Measurements from ENCODE around the gene PEAK1. TPM values are rescaled to one million over a fixed set of nuclear protein-coding genes. Genes with fewer than 3 reads are reported as not detected.

Gene PEAK1
- total RNA-seq, 2 experiments from 2014 or later, result 29.1 to 33.0 TPM

GRCh38 chr15:77326366-77326765 lies 93.5 kb downstream of the PEAK1 start:
- H3K36me3 Mint-ChIP-seq, result peaks cover 2% of the 10 kb centered on the region
- no peak overlapping the region for H3K27ac Mint-ChIP-seq
- no peaks in the 10 kb centered on the region for H3K4me1 Mint-ChIP-seq
- H3K27me3 Mint-ChIP-seq, result no peaks in the 10 kb centered on the region
- ATAC-seq (no peak), DNase-seq (no peak)
- CTCF ChIA-PET, result no interaction called here
- H3K9me3 Mint-ChIP-seq (ENCODE audit: low read depth), result no peaks in the 10 kb centered on the region
- no peak overlapping the region for H3K4me3 Mint-ChIP-seq

GRCh38 chr15:77312523-77312922 lies 107.4 kb downstream of the PEAK1 start:
- ATAC-seq, result no peak
- CTCF ChIA-PET, result no interaction called here
- Mint-ChIP-seq H3K4me1 (peaks cover 5% of the 10 kb centered on the region), H3K36me3 (no peaks in the 10 kb centered on the region), H3K27me3 (no peaks in the 10 kb centered on the region), H3K27ac (no peak overlapping the region), H3K9me3 (ENCODE audit: low read depth) (no peaks in the 10 kb centered on the region), H3K4me3 (no peak overlapping the region)
- DNase-seq, result no peak

DNA sequence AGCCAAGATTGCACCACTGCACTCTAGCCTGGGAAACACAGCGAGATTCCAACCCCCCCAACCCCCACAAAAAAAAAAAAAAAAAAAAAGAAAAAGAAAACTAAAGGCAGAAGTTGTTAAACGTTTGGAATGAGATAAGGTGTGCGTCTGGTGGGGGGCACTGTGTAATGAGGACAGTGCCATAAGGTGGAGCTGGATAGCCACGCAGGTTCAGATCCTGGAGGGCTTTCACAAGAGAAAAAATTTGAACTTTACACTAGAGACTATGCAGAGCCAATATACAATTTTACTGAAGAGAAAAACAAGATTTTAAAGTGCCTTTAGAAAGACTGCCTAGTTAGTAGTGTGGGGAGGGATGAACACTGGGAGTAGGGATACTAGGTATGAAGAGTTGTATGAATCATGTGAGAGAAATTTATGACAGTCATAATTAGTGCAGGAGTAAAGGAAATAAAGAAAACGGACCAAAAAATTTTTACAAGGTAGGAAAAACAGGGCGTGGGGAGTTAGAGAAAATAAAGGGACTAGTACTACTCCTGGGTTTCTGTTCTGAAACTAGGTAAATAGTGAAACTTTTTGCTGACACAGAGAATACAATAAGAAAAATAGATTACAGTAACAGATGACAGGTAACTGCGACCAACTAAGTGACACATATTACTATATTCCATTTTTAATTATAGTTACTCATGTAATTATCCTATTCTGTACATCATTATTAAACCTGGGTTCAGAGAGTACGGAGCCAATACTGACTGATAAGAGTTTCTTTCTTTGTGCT lies 108.1 kb downstream of the PEAK1 start:
- H3K27me3 Mint-ChIP-seq, result no peaks in the 10 kb centered on the region
- H3K4me1 Mint-ChIP-seq, result peaks cover 5% of the 10 kb centered on the region
- CTCF ChIA-PET, result interaction anchor here (0.7 kb wide), 3 partner anchors 68 to 185 kb away, joined by 3 read pairs; no protein-coding TSS in a partner anchor
- no peak overlapping the region for H3K4me3 Mint-ChIP-seq
- no peaks in the 10 kb centered on the region for H3K9me3 Mint-ChIP-seq (ENCODE audit: low read depth)
- DNase-seq, result no peak
- ATAC-seq, result no peak
- H3K36me3 Mint-ChIP-seq, result no peaks in the 10 kb centered on the region
- no peak overlapping the region for H3K27ac Mint-ChIP-seq

- DNase-seq (no peak), ATAC-seq (no peak)
- CTCF ChIA-PET, result interaction anchor here (0.7 kb wide), 2 partner anchors 67 to 122 kb away, joined by 3 read pairs; no protein-coding TSS in a partner anchor
- no peaks in the 10 kb centered on the region for H3K9me3 Mint-ChIP-seq (ENCODE audit: low read depth)
- peaks cover 5% of the 10 kb centered on the region for H3K4me1 Mint-ChIP-seq
- no peak overlapping the region for H3K27ac Mint-ChIP-seq
- H3K27me3 Mint-ChIP-seq, result no peaks in the 10 kb centered on the region
- H3K36me3 Mint-ChIP-seq, result no peaks in the 10 kb centered on the region
- no peak overlapping the region for H3K4me3 Mint-ChIP-seq
These were observed 108.9 kb downstream of the PEAK1 start for GRCh38 chr15:77311020-77311419.

DNA sequence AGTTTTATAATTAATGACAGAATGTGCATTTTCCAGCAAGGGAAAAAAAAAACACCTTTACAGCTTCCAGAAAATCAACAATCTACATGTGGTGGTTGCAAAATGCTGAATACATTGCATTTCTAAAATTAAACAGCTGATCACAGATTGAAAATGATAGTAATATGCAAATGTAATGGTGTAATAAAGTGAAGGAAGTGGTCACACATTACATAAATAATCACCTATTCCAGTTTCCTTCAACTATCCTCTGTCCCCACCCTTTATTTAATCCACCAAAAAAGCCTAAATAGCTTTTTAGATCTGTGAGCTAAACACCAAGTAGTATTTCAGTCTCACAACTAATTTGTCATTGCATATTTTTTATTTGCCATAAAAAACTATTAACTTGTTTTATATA lies 110.5 kb downstream of the PEAK1 start:
- Mint-ChIP-seq H3K9me3 (ENCODE audit: low read depth) (no peaks in the 10 kb centered on the region), H3K4me3 (no peak overlapping the region), H3K4me1 (peaks cover 5% of the 10 kb centered on the region), H3K27ac (no peak overlapping the region), H3K27me3 (no peaks in the 10 kb centered on the region), H3K36me3 (no peaks in the 10 kb centered on the region)
- CTCF ChIA-PET, result no interaction called here
- ATAC-seq (no peak), DNase-seq (no peak)

DNA sequence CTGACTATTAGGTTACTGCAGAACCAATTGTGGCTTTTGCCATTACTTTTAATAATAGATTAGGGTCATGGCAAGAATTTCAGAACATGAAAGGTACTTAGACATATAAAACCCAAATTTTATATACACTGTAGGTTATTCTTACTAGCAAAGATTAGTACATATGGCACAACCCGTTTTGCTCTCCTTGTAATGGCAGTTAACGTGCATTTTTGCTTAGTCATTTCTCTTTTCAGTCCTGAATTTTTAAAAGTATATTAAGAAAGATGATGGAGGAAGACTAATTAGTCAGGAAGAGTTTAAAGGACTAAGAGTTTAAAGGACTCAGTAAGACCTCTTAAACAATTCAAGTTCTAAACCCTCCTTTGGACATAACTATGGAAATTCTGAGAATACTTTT lies 114.0 kb downstream of the PEAK1 start:
- no peak overlapping the region for H3K4me3 Mint-ChIP-seq
- no peak overlapping the region for H3K27ac Mint-ChIP-seq
- H3K36me3 Mint-ChIP-seq, result peaks cover 4% of the 10 kb centered on the region
- peaks cover 5% of the 10 kb centered on the region for H3K4me1 Mint-ChIP-seq
- DNase-seq (no peak), ATAC-seq (no peak)
- H3K27me3 Mint-ChIP-seq, result no peaks in the 10 kb centered on the region
- CTCF ChIA-PET, result interaction anchor here (1.1 kb wide), 1 partner anchor 237 kb away, joined by 5 read pairs; no protein-coding TSS in a partner anchor
- no peaks in the 10 kb centered on the region for H3K9me3 Mint-ChIP-seq (ENCODE audit: low read depth)

- Mint-ChIP-seq H3K4me3 (no peak overlapping the region), H3K27me3 (no peaks in the 10 kb centered on the region), H3K9me3 (ENCODE audit: low read depth) (no peaks in the 10 kb centered on the region), H3K4me1 (no peaks in the 10 kb centered on the region), H3K27ac (no peak overlapping the region), H3K36me3 (no peaks in the 10 kb centered on the region)
- ATAC-seq (no peak), DNase-seq (no peak)
- CTCF ChIA-PET, result no interaction called here
These were observed 123.0 kb downstream of the PEAK1 start for GRCh38 chr15:77296773-77297337.

GRCh38 chr15:77295446-77295845 lies 124.5 kb downstream of the PEAK1 start:
- Mint-ChIP-seq H3K27ac (no peak overlapping the region), H3K9me3 (ENCODE audit: low read depth) (no peaks in the 10 kb centered on the region), H3K36me3 (no peaks in the 10 kb centered on the region), H3K4me3 (no peak overlapping the region), H3K4me1 (no peaks in the 10 kb centered on the region), H3K27me3 (no peaks in the 10 kb centered on the region)
- ATAC-seq, result no peak
- DNase-seq, result no peak
- CTCF ChIA-PET, result no interaction called here

DNA sequence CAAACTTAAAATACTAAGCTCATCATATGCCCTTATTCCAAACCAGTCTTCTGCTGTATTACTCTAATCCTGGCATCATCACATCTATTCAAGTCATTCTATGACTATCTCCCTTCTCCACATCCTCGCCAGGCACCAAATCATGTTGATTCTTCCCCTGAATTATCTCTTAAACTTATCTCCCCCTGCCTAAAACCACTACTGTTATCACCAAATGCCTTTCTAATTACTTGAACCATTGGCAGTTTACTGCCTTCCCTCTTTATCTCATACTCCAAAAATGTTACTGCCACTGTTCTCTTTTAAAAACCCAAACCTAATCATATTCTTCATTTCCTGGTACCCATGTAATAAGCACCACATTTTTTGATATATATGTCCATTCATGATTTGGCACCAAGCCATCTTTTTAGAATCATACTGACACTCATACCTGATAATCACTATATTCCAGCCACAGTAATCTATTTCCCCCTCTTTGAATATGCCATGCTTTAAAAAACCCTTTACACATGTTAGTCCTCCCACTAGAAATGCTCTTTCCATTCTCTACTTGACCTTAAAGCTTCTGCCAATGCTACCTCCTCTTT lies 126.8 kb downstream of the PEAK1 start:
- Mint-ChIP-seq H3K36me3 (no peaks in the 10 kb centered on the region), H3K4me1 (no peaks in the 10 kb centered on the region), H3K4me3 (no peak overlapping the region), H3K9me3 (ENCODE audit: low read depth) (no peaks in the 10 kb centered on the region), H3K27me3 (no peaks in the 10 kb centered on the region), H3K27ac (no peak overlapping the region)
- ATAC-seq (no peak), DNase-seq (no peak)
- CTCF ChIA-PET, result no interaction called here

DNA sequence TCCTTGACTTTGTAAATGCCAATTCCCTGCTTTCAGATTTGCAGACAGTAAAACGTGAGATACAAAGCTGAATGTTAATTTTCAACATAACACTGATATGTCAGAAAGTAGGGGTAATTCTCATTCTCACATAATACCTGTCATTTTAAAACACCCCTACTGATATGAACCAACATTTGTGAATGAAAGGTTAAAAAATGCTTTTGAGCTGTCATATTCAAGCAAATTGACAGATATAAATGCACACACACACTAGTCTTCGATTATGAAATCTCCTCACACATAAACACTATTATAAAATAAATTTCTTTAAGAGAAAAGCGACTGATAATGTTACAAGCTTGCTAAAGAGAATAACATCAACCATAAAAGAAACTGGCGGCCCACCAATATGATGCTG lies 128.8 kb downstream of the PEAK1 start:
- DNase-seq (no peak), ATAC-seq (no peak)
- Mint-ChIP-seq H3K9me3 (ENCODE audit: low read depth) (no peaks in the 10 kb centered on the region), H3K27me3 (no peaks in the 10 kb centered on the region), H3K27ac (no peak overlapping the region), H3K4me3 (no peak overlapping the region), H3K4me1 (no peaks in the 10 kb centered on the region), H3K36me3 (no peaks in the 10 kb centered on the region)
- CTCF ChIA-PET, result interaction anchor here (1.1 kb wide), 1 partner anchor 252 kb away, joined by 3 read pairs; no protein-coding TSS in a partner anchor

- DNase-seq (no peak), ATAC-seq (no peak)
- H3K4me3 Mint-ChIP-seq, result no peak overlapping the region
- H3K9me3 Mint-ChIP-seq (ENCODE audit: low read depth), result no peaks in the 10 kb centered on the region
- H3K4me1 Mint-ChIP-seq, result no peaks in the 10 kb centered on the region
- H3K27me3 Mint-ChIP-seq, result no peaks in the 10 kb centered on the region
- H3K27ac Mint-ChIP-seq, result no peak overlapping the region
- peaks cover 5% of the 10 kb centered on the region for H3K36me3 Mint-ChIP-seq
- CTCF ChIA-PET, result no interaction called here
These were observed 132.5 kb downstream of the PEAK1 start for GRCh38 chr15:77287385-77287784.

- H3K27ac Mint-ChIP-seq, result no peak overlapping the region
- H3K9me3 Mint-ChIP-seq (ENCODE audit: low read depth), result no peaks in the 10 kb centered on the region
- ATAC-seq (no peak), DNase-seq (no peak)
- H3K27me3 Mint-ChIP-seq, result no peaks in the 10 kb centered on the region
- H3K4me1 Mint-ChIP-seq, result no peaks in the 10 kb centered on the region
- H3K36me3 Mint-ChIP-seq, result peaks cover 5% of the 10 kb centered on the region
- CTCF ChIA-PET, result interaction anchor here (1.1 kb wide), 1 partner anchor 84 kb away, joined by 3 read pairs; no protein-coding TSS in a partner anchor
- no peak overlapping the region for H3K4me3 Mint-ChIP-seq
These were observed 134.6 kb downstream of the PEAK1 start for GRCh38 chr15:77285057-77285997.

DNA sequence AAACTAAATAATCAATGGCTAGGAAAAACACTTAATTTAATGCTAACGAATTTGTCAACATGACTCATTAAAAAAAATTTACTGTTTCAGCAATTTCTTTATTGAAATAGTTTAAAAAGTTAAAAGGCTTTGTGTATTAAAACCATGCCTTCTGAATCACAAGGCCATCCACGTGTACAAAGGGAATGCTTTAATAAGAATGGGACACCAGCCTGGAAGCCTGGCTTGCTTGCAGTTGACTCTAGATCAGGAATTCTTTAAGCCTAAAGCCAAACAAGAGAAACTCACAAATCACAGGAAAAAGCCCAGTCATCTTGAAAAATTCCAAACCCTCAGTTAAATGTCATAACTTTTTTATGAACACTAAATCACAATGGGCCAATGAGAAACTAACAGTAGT lies 137.6 kb downstream of the PEAK1 start:
- CTCF ChIA-PET, result no interaction called here

More for the DNA sequence above, 137.6 kb downstream of the PEAK1 start:
- Mint-ChIP-seq H3K36me3 (peaks cover 5% of the 10 kb centered on the region), H3K27me3 (no peaks in the 10 kb centered on the region), H3K4me3 (no peak overlapping the region), H3K4me1 (no peaks in the 10 kb centered on the region), H3K27ac (no peak overlapping the region), H3K9me3 (ENCODE audit: low read depth) (no peaks in the 10 kb centered on the region)
- no peak for ATAC-seq
- DNase-seq, result no peak

All from activated CD8-positive, alpha-beta memory T cell treated with anti-CD3 and anti-CD28 coated beads, Interleukin-2, amount 10 ng/mL, durations not matched to agents 7 days and 5 days (primary cell).